ENCODE data around the gene REN.
A peak's percentile ranks its signal among the peaks of the same experiment; 100 is the strongest.

REN gene

DNA sequence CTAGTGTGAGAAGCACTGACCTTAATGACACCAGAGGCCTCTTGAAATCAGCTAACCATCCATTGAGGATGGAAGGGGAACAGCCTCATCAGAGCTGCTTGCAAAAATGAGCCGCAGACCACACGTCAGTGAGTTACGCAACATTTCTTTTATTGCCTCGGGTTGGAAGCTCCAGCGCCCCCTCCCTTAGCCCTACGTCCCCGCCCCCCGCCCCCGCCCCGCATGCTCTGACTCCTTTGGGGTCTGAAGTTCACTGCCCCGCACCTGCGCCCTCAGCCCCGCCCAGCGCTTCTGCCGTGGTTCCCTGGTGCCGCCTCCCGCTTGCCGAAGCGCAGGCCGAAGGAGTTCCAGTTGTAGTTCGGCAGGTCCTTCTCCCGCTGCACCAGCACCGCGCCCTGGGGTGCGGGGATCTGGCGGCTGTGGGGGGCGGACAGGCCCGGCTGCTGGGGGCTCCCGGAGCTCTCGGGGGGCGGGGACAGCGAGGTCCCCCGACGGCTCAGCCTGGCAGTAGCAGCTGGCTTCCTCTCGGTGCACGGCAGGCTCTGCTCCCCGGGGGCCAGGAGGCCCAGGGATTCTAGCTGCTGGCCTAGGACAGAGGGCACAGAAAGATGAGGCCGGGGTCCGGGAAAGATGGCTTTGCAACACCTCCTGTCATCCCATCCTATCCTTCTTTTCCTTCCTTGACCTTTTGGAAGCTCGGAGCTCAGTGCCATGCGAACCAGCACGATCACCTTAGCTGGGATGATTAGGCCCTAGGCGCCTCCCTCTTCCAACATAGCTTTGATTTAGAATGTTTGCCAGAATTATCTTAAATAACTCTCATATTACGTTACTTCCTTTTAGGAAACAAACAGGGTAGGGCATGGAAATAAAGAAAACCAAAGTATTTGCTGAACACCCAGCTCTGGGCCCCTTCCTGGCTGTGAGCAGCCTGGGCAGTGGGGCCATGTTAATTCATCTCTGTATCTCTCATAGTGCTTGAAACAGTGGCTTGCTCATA lies 24.4 kb upstream of the REN start:
- peak; percentile 60 for DNase-seq (ENCODE audit: low read depth)

DNA sequence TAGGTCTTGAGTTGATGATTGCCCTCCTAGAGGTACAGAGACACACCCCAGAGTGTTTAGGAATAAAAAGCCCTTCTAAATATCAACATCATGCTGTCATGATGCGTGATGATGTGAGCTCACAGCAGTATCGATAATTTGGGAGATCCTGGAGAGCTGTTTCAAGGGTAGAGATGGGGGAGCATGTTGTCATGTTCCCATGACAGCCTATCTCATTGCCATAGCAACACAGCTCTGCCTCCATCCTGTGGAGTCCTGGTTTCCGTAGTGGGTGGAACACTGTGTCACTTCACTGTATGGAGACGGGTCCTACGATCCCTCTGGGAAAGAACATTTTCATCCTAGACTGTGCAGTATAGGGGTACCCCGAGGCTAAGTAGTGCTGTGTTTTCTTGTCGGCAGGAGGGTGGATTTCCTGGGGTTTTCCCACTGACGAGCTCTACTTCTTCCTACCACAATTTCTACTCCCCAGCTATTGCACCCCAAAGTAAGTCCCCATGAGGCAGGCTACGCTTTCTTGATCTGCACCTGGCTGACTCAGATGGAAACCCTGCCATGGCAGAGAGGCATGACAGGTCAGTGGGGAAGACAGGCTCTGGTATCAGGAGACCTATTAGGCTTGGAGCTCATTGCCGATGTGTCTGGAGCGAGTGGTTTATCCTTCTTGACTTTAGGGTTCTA lies 23.0 kb upstream of the REN start:
- no peak for DNase-seq (ENCODE audit: low read depth)

DNA sequence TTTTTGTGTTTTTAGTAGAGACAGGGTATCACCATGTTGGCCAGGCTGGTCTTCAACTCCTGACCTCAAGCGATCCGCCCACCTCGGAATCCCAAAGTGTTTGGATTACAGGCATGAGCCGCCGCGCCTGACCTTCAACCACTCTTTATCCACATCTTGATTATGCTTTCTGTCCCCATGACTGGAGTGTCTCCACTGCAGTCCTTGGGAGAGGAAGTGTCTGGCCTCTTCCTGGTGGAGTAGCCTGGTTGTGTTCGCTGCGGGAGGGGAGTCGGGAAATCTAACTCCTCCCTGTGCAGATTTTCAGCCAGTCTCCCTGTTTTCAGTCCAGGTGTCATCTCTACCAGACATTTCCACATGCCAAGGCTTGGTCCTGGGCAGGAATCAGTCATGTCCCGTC lies 20.5 kb upstream of the REN start:
- DNase-seq (ENCODE audit: low read depth): no peak

- DNase-seq (ENCODE audit: low read depth): no peak
These were observed 15.0 kb upstream of the REN start for GRCh38 chr1:204181116-204181515.

DNA sequence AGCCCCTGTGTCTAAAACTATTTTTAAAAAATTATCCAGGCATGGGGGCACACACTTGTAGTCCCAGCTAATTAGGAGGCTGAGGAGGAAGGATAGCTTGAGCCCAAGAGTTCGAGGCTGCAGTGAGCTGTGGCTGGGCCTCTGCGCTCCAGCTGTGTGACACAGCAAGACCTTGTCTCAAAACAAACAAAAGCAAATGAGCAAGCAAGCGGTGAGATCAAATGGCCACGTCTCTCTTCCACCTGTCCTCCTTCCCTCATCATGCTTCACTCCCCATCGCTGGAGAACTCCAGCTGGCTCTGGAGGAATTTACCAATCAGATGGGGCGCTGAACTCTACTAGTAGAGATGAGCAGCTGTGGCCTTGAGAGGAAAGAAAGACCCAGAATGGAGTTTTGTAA lies 14.0 kb upstream of the REN start:
- DNase-seq (ENCODE audit: low read depth): no peak

DNA sequence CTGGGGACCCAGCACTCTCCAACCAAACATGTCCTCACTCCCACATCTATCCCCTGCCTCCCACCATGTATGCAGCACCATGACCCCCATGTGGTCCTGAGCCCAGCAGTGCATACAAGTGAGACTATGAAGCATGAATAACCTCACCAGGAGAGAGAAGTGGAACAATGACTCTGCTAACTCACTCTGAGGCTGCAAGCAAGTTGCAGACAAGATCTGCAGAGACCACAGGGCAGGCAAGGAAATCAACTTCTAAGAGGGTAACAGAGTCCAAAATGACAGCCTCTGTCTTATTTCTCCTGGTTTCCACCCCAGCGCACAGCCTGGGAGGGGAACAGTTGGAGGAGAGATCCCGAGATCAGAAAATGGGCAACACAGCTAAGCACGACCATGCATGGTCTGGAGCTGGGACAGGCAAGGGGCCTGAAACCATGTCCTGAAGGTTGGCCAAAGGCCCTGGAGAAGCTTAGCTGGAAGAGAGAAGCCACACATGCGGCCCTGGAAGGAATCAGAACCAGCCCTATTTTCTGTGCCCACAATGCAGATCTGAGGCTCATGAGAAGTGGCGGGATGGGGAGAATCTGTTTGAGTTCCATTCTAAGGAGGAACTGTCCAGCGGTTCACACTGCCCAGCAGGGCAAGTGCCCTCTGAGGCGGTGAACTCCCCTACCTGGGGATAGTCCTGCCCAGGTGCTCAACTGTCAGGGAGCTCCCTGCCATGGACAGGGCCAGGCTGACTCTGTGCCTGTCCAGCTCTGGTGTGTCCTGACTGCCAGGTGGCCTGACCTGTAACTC lies 12.5 kb upstream of the REN start:
- no peak for DNase-seq (ENCODE audit: low read depth)

DNA sequence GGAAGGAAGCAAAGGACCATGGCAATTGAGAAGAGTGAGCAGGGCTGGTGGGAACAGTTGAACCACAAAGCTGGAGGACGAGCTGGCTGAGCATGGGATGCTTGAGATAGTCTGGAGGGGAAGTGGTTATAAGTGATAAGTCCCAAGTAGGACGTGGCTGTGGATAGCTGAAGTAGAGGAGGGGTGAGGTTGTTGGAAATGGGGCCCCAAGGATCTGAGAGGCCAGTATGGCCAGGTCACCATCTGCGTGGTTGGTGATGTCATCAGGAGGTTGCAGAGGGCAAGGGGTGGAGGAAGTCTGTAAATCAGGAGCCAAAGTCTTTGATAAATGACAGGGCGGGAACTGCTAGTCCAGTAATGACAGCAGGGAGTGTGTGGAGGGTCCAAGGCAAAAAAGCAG lies 11.0 kb upstream of the REN start:
- no peak for DNase-seq (ENCODE audit: low read depth)

DNA sequence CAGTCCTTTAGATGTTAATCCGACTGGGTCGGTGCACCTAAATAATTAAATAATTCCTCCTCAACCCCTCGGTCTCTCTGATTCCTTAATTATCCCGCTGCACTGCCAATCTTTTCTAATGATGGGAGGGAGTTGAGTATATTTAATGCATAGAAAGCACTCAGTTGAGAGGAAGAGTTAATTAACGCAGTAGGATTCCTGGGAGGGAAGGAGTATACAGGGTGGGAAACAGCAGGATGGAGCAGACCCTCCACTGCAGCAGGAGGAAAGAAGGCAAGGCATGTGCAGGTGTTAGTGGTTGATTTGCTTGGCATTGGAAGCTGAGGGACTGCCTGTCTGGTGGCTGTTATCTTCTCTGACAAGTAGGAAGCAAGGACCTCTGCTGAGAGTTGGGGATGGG lies 9.9 kb upstream of the REN start:
- DNase-seq (ENCODE audit: low read depth): no peak

GRCh38 chr1:204174958-204175357 lies 8.8 kb upstream of the REN start:
- DNase-seq (ENCODE audit: low read depth): no peak

DNA sequence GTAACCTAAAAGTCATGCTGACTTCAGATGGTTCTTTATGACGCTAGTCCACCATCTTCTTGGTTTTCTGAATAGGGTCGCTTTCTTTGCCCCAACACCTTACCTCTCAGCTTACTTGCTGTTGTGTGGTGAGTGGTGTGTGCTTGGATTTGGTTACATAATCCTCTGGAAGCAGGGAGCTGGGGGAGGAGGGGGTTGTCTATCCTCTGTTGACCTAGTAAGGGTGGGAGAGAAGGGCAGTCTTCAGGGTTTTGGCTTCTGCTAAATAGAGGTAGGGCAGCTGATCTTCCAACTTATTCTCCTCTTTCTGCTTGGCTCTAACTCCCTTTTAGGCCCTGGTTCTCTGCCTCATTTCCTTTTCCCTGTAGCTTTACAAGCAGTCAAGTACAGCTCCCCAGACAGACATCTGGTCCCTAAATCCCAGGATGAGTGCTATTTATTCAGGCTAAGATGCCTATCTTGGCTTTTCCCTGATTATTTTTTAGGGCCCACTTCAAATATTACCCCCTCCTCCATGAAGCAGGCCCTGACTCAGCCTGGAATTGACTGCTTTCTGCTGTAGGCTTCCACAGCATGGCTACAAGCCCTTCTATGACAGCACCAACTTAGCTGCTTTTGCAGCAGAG lies 6.4 kb upstream of the REN start:
- no peak for DNase-seq (ENCODE audit: low read depth)

- peak; percentile 80 for DNase-seq (ENCODE audit: low read depth)
These were observed 5.6 kb upstream of the REN start for GRCh38 chr1:204171751-204172178.

DNA sequence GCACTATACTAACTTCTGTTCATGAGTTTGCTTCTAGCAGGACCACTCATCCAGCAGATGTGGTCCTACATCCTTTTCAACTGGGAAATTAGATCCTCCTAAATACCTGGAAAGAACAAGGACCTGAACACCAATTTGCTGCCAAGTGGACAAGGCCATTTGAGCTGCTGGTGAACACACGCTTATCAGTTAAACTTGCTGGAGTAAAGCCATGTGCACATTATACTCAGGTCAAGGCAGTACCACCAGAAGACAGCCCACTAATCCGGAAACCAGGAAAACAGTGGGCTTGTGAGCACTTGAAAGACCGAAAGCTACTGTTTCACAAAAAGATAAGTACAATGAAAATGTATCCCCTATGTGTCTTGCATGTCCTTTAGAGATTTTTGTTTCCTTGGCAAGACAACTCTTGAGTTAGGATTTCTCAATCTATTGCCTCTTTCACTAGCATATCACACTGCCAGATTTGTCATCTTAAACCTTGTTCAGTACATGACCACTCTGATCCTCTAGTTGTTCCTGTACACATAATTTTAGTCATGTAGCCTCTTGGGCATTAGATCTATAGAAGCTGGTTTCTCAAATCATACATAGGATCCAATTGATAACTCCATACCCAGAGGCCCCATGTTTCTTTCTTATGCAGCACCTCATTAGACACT lies 4.5 kb upstream of the REN start:
- DNase-seq (ENCODE audit: low read depth): no peak

DNA sequence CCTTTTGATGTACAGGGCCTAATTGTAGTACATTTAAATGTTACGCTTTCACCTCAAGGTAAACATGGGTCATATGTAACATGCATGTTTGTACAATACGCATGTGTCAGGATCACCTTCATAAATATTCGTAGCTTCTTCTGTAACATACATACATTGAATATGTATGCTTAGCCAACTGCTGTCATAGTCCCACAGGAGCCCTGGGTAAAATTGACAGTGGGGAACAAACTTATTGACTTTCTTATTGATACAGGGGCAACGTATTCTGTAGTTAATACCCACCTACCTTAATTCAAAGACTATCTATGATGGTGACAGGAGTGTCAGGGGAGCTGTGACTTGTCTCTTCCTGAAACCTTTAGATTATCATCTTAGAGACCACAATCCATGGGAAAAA lies 3.7 kb upstream of the REN start:
- DNase-seq (ENCODE audit: low read depth): no peak

DNA sequence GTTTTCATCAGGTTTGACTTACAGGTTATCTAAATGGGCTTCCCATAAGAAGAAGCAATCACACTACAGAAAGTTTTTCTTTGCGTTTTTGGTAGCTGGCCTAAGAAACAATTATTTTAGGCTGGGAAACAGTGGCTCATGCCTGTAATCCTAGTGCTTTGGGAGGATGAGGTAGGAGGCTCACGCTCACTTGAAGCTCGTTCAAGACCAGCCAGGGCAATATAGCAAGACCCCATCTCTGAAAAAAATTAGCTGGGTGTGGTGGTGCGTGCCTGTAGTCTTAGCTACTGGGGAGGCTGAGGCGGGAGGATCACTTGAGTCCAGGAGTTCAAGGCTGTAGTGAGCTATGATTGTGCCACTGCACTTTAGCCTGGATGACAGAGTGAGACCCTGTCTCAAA lies 1.6 kb upstream of the REN start:
- no peak for DNase-seq (ENCODE audit: low read depth)

- peak; percentile 72 for DNase-seq (ENCODE audit: low read depth)
These were observed 3.6 kb downstream of the REN start for GRCh38 chr1:204162494-204163074.

GRCh38 chr1:204161609-204162493 lies 4.3 kb downstream of the REN start:
- no peak for DNase-seq (ENCODE audit: low read depth)

- DNase-seq (ENCODE audit: low read depth): no peak
These were observed 8.2 kb downstream of the REN start for GRCh38 chr1:204157962-204158361.

DNA sequence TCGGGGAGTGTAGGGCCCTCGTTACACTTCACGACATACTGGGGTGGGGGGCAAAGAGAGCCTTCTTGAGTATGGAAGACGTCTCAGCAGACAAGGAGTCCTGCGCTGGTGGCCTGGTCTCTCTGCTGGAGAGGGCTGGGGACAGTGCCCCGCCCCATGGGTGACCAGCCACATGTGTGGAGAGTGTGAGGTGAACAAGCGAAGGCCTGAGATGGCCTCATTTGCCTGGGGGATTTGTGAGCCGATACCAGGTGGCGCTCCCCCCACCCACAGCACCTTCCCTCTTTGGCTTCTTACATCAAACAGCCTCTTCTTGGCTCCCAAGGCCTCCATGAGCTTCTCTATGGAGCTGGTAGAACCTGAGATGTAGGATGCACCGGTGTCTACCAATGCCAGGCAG lies 10.3 kb downstream of the REN start:
- DNase-seq (ENCODE audit: low read depth): no peak

- DNase-seq (ENCODE audit: low read depth): no peak
These were observed 11.4 kb downstream of the REN start for GRCh38 chr1:204154568-204155255.

GRCh38 chr1:204153667-204154066 lies 12.5 kb downstream of the REN start:
- DNase-seq (ENCODE audit: low read depth): no peak
